Fibroblast of skin of right biceps (primary cell): ENCODE results near the gene ITGB2.

Source experiments
- DNase-seq: peaks from one replicate; pipeline ENCODE4 v3.0.0-alpha.2; 2013

The ITGB2 gene

DNA sequence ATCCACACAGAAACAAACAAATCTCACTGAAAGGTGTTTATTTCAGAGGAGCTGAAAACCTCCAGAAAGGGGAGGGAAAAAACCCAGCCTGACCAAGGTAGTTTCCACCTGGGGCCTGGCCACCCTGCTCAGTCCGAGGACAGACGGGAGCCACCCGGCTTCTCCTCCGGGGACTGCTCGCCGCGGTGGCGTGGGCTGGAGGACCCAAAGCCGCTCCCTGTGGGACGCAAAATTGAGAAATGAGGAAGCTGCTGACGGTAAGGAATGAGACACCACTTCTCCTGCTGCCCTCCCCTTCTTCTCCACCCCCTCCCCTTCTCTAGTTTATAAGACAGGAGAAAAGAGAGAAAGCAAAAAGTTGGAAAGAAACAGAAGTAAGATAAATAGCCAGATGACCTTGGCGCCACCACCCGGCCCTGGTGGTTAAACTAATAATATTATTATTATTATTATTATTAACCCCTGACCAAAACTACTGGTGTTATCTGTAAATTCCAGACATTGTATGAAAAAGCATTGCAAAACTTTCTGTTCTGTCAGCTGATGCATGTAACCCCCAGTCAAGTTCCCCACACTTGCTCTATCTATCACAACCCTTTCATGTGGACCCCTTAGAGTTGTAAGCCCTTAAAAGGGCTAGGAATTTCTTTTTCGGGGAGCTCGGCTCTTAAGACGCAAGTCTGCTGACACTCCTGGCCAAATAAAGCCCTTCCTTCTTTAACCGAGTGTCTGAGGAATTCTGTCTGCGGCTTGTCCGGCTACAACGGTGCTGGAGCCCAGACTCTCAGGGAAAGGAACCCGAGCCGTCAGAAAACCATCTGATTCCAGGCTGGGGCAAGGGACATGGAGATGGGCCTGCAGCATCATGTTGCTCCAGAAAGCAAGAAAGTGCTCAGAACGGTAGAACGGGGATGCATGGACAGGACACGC is 12.5 kb downstream of the ITGB2 start:
- DNase-seq: peak; percentile 47

DNA sequence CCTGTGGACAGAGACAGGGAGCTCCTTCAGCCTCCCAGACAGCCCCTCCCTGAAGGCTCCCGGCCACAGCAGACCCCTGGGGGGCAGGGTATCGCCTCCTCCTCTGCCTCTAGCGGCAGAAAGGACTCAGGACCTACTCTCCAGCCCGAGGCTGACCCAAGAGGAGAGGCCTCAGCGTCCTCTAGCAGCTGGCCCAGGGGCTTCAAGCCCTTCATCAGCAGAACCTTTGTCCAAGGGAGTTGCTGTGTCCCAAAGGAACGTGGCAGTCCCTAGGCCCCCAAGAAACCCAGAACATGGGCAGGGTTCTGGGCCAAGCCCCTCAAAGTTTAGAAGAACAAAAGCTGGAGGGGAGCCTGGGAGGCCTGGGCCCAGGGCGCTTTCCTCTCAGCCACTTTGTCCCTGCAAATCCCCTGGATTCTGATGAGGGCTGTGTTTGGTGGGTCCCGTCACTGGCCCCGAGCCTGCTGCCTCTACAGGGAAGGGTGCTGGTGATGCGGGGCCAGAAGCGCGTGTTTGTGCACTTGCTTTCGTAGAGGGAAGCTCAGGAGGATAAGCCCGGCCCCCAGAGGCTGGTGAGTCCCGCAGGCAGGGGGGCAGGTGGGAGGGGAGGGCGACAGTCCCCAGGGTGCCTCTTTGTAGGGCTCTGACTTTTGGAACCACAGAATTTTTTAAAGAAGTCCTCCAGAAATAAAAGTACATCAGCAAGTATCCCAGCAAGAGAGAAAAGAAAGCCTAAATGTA is 13.3 kb downstream of the ITGB2 start:
- DNase-seq: no peak

DNA sequence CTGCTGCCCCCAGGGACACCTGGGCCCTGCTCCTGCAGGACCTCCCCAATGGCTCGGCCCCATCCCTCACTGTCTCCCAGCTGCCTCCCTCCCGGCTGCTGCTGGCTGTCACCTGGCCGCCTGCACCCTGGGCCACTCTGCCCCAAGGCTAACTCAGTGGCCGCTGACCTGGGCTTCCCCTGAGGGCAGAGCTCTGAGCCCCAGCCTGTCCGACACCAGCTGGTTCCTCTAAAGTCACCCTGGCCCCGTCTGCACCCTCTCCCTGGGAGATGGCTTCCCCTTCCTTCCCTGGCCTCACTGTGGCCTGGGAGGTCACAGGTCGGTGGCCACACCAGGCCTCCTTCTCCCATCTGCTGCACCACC is 15.0 kb downstream of the ITGB2 start:
- no peak for DNase-seq

DNA sequence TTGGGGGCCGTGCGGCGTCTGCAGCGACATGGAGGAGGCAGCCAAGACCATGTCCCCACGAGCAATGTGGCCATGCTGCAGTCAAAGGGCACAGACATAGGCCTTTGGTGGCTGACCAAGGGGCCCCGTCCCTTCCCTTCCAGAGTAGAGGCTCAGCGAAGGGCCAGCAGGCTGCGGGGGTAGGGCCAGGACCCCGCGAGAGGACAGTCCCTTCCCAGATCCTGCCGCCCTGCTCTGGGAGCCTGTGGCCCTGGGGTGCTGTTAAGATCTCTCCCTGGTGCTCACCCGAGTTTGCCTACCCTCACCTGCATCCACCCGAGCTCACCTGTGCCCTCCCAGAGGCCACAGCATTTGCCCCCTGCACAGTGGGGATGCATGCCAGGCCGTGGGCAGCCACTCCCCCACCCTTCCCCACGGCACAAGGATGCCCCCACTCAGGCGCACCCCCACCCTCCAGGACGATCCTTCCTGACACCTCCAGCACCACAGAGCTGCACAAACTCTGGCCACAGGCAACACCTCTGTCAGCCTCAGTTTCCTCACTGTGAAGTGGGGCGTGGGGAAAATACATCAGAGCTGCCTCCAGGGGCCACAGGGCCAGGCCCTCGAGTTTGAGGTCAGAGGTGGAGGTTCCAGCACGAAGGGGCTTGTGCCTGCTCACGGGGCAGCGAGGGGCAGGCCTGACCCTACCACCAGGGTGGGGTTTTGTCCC is 15.5 kb downstream of the ITGB2 start:
- DNase-seq: no peak

DNA sequence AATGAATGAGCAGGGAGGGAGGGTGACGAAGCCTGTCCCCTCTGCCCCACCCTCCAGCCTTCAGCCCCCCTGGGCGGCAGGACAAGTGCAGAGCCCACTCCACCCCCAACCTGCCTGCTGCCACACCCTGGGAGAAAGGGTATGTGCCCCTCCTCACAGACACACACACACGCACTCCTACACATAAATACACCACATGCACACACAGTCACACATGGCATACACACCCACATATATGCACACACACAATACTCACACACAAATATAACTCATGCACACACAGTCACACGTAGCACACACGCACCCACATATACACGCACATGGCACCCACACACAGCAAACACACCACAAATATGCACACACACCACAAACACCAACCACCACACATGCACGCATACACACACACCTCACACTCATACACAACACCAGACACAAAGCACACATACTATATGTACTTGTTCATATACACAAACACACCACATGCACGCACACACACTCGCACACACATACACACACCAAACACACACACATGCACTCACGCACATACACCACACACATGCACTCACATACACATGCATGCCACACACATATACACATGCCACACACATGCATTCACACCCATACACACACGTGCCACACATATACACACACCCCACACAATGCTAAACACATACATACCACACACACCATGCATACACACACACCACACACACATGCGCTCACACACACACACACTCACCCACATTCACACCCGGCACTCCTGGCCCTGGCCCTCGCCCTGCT is 16.4 kb downstream of the ITGB2 start:
- DNase-seq: no peak

DNA sequence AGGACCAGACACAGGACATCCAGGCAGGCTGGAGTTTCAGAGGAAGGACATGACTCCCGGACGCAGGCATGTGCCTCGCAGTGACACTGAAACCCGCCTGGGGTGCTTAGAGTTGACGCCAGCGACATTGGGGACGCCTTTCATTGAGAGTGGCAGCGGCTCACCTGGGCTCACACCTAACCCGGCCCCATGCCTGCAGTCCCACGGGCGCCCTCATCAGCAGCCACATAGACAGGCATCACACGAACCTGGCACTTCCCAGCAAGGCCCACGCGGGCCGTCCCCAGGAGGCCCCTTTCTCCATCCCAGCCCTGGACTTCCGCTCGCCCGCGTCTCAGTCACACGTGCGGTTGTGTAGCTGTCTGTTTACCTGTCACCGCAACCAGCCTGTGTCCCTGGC is 17.0 kb downstream of the ITGB2 start:
- DNase-seq: no peak

DNA sequence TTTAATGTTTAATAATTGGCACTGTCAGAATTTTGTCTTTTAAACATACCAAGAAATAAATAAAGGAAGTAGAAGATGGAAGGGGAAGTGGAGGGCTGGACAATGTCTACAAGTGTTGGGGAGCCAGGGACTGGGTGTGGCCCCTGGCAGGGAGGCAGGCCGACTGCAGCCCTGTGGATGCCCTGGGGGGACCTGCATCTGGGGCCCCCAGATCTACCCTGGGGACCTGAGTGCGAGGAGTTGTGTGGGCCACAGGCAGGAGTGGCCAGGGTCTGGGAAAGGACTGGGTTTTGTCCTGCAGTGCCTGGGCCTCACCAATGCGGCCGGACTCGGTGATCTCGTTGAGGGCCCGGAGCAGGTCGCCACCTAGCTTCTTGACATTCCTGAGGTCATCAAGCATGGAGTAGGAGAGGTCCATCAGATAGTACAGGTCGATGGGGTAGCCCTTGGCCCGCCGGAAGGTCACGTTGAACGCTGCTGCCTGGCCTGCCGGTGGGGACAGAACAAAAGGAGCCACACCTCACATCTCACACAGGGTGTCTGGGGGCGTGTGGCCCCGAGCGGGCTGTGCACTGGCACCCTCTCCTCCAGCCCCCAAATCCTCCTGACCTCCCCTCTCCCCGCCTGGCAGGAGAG is 17.5 kb downstream of the ITGB2 start:
- no peak for DNase-seq

DNA sequence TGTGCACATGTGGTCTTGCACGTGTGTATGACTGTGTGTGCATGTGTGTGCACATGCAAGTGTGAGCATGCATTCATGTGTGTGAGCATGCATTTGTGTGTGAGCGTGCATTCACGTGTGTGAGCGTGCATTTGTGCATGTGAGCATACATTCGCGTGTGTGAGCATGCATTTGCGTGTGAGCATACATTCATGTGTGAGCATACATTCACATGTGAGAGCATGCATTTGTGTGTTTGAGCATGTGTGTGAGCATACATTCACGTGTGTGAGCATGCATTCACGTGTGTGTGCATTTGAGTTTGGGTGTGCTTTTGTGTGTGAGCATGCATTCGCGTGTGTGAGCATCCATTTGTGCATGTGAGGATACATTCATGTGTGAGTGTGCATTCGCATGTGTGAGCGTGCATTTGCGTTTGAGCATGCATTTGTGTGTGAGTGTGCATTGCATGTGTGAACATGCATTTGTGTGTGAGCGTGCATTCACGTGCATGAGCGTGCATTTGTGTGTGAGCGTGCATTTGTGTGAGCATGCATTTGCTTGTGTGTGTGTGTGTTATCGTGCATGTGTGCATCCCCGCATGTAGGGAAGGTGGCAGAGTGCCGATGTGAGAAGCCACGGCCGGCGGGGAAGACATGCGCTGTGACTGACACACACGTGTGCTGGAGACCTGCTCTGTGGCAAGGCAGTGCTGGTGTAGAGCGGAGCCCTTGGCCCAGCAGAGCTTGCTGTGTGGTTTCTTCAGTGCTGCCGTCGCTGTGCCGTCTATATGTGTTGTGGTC is 18.2 kb downstream of the ITGB2 start:
- no peak for DNase-seq

DNA sequence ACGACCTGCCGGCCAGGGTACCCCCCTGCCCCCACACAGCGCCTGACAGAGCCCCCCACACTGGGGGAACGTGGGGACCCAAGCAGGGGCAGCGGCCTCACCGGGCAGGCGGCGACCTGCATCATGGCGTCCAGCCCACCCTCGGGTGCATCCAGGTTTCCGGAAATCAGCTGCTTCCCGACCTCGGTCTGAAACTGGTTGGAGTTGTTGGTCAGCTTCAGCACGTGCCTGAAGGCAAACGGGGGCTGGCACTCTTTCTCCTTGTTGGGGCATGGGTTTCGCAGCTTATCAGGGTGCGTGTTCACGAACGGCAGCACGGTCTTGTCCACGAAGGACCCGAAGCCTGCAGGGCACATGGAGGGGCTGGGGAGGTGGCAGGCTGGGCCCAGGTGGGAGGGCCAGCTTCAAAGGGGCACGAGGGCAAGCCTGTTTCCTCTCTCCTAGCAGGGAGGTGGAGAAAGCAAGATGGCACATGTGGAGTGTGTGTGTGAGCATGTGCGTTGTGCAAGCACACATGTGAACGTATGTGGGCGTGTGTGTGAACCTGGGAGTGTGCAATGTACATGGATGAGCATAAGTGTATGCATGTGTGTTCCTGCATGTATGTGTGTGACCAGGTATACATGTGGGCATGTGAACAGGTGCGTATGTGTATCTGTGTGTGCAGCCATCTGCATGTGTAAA is 19.2 kb downstream of the ITGB2 start:
- DNase-seq: no peak

DNA sequence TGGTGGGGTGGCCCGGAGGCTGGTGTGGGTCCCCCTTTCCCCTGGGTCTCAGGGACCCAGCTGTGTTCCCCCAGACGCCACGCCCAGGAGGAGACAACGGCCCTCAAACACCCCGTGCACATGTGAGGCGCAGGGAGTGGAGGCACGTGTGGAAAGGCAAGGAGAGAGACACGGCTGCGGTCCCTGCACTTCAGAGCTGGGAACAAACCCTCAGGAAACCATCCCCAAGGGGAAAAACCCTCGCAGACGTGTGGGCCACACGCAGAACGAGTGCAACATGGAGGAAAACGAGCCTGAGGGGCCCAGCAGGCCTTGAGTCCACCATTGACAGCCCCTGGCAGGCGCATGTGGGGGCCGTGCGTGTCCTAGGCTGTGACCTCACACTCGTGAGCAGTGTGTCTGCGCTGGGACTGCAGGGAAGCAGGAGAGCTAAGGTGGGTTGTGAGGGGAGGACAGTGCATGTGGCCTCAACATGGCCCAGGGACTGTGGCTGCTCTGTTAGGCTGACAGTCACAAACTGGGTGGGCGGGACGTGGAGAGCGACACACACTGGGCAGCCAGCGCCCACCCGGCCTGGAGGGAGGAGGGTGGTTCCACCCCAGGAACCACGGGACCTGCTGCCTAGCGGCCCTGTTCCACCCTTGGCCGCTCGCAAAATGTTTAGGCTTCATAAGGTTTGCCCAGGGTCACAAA is 20.0 kb downstream of the ITGB2 start:
- DNase-seq: no peak

DNA sequence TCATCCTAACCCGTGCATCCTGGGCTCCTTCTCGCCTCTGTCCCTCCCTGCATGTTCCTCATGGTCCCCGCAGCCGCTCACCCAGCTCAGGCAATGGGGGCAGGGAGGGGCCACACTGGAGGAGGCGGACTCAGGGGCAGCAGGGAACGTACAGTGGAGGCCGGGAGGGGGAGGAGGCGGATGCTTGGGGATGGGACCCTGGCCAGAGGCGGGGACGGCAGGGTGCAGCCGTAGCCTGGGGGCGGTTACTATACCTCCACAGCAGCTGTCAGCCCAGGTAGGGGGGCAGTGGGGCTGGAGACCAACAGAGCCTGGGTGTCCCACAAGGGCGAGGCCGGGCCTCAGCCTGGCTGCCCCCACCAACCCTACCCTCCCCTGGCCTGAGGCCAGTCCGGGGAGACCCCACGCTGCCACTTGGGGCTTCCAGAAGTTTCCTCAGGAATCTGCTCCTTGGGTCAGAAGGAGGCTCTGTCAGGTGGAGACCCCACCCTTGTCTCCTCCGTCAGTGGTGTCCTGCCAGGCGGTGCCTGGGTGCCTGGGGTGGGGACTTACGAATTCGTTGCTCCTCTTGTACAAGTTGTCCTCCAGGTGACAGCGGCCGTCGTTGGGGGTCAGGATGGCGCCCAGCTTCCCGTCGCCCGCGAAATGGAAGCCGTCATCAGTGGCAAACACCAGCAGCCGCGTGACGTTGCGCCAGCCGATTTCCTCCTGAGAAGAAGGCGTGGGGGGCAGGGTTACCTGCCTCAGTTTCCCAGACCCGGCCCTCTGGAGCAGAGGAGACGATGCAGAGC is 20.7 kb downstream of the ITGB2 start:
- no peak for DNase-seq

DNA sequence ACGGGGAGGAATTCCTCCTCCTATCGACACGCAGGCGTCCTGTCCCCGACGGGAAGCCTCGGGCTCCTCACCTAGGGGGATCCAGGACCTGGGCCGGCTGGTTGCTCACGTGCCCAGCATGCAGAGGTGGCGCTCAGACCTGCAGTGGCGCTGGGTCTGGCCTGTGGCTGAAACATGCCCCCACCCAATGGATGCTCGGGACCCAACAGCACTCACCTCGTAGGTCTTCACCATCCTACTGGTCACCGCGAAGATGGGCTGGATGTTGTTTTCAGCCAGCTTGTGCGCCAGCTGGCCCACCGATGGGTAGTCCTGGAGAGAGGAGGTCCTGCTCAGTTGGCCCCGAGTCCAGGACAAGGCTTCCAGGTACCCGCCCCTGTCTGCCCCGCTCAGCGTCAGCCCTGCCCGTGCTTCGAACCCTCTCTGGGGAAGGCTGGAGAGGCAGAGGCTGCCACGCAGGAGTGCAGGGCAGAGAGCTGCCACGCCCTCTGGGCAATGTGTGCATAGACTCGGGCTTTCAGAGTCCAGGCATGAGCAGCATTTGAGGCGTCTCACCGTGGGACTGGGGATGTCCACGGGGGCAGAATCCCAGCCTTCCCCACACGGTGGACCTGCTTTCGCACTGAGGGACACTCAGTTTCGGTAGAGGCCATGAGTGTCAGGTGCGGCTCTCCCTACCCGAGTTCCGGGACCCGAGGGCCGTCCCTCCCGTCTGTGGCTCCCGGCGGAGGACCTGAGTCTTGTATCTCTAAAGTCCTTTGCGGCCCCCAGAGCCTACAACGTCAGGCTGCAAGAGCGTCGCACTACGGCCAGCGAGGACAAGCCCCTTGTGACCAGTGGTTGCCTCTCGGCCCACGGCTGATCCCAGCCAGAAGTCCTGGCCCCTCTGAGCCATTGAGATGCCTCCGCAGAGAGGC is 21.6 kb downstream of the ITGB2 start:
- no peak for DNase-seq

DNA sequence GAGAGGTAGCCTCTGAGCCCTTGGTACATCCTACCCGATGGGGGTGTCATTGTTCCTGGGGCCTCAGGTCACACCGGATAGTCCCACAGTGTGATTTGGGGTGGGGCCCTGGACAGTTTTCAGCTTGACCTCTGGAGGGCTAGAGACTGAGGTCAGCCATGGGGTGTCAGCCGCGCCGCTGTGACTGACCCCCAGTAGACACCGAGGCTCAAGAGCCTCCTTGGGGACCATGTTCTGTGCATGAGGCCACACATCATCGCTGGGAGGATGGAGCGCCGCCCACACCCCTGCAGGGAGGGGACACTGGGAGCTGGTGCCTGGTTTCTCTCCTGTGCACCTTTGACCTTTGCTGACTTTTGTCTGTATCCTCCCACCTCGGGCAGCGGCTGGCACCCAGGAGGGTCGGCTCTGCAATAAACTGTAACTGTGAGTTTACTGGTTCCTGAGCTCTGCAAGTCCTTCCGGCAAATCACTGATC is 22.6 kb downstream of the ITGB2 start:
- DNase-seq: no peak

DNA sequence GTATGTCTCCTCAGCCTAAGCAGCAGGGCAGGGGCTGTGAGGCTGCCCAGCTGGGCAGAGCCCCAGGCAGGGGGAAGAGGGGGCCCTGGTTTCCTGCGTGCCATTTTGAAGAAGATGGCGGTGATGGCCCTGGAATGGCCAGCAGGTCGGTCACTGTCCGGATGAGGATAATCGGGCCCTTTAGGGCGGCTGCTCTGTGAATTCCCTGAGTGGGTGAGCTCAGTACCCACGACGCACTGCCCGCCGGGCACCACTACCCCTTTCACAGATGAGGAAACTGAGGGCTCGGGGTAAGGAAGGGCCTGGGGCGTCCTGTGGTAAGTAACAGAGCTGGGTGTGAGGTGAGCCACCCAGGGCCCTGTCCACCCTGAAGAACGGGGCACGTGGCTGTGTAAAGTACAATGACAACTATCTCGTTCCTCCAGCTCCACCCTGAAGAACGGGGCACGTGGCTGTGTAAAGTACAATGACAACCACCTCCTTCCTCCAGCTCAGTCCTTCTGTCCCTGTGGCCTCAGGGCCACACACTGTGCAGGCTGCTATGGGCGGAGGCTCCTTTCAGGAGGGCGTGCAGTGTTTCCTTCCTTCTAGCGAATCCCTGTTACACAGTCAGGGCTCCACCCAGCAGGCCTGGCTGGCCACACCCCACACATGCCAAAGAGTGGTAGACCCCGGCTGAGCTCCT is 23.2 kb downstream of the ITGB2 start:
- DNase-seq: no peak

DNA sequence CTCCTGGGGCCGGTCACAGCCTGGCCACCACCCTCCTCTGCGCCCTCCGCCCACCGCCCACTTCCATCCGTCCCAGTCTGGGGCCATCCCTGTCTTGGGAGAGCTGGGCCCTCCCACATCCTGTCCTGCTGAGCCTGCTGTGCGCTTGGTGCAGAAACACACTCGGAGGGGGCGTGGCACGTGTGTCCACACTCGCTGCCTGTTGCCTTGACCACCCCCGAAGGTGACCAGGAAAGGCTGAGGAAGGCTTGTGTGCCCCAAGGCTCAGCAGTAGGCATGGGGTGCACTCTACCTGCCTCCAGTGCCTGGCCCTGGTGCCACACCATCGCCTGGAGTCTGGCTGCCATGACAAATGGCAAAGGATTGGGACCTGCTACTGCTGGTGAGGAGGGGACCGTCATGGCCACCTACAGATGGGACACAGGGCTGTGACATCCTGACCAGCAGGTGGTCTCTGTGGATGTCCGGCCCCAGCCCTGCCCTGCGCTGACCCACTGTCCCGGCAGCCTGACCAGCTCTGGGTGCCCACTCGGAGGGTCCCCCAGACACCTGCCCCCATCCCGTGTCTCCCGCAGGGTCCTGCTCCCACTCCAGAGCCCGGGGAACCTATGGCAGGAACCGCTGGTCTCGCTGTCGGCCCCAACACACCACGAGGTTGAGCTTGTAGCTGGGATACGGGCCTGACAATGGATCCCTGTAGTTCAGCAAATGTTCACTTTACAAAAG is 24.0 kb downstream of the ITGB2 start:
- no peak for DNase-seq

DNA sequence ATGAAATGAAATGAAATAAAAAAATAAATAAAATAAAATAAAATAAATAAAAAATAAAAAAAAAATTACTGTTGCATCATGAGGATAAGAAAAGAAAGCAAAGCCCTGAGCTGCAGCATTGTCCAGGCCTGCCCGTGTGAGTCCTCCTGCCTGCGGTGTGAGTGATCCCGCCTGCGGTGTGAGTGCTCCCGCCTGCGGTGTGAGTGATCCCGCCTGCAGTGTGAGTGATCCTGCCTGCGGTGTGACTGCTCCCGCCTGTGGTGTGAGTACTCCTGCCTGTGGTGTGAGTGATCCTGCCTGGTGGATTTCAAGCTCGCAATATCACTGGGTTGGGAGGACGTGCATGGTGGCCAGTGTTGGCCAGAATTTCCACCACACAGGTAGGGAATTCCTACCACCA is 24.8 kb downstream of the ITGB2 start:
- no peak for DNase-seq
